Measurements from ENCODE around the gene LTBP1.
A peak's percentile ranks its signal among the peaks of the same experiment; 100 is the strongest.
"Not testable (repeated sequence)": the region's sequence is repeated elsewhere in the genome, so short reads cannot be mapped to it uniquely, and the experiment has no call there.

LTBP1 gene

DNA sequence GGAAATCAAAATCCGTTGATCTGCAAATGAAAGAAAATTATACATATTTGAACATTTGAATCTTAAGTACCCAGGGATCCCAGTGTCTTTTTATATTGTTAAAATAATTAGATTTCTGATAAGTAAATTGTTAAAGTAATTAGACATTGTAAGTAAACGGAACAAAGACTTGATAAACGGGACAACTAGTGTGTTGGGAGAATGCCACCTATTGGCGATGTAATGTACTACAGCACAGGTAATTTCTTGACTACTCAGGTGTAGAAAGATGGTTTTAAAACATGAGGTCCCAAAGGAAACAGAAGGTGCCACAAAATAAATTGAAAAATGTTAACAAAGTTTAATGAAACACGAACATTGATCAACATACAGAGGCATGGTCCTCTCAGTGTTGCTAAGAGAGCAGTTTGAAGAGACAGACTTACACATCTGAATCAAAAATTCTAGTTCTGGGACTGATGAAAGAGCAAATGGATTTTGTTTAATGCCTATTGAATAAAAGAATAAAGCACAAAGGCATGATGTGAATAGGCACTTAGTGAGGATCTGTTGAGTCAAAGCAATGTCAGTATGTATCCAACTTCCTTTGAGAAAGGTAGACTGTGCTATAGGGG is 426.3 kb downstream of the LTBP1 start:
- in situ Hi-C loops (cut with MboI; ENCODE audit: low sequenced_read_pairs): no loop called here

DNA sequence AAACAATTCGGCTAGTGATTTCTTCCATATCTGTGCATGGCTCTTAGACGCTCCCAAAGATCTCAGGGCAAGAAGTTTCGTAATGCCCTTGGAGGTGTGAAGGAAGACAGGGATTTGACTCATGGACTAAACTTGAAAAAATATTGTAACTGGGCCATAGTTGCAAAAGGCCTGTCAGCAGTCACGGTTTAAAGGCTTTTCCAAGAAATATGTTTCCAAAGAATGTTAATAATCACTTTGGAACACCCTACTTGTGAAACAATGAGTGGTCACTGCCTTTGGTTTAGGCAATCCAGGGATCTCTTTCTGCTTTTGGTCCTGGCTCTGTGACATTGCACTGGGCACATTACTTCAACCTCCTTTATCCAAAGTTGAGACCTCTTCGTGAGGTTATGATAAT is 427.2 kb downstream of the LTBP1 start:
- Histone ChIP-seq H3K27me3 (ENCODE audit: low read depth) (no peaks in the 10 kb centered on the region), H3K36me3 (replicated peaks) (no peaks in the 10 kb centered on the region), H3K9me3 (no peaks in the 10 kb centered on the region), H3K4me3 (no peak overlapping the region), H3K4me1 (no peaks in the 10 kb centered on the region)
- DNase-seq (ENCODE audit: low spot score in 2 of 2): no peak
- in situ Hi-C loops (cut with MboI; ENCODE audit: low sequenced_read_pairs): no loop called here

More for the DNA sequence above, 426.3 kb downstream of the LTBP1 start:
- Histone ChIP-seq H3K36me3 (replicated peaks) (no peaks in the 10 kb centered on the region), H3K4me3 (no peak overlapping the region), H3K27me3 (ENCODE audit: low read depth) (no peaks in the 10 kb centered on the region), H3K9me3 (no peaks in the 10 kb centered on the region), H3K4me1 (no peaks in the 10 kb centered on the region)
- DNase-seq (ENCODE audit: low spot score in 2 of 2): peak; percentile 21 to 40

DNA sequence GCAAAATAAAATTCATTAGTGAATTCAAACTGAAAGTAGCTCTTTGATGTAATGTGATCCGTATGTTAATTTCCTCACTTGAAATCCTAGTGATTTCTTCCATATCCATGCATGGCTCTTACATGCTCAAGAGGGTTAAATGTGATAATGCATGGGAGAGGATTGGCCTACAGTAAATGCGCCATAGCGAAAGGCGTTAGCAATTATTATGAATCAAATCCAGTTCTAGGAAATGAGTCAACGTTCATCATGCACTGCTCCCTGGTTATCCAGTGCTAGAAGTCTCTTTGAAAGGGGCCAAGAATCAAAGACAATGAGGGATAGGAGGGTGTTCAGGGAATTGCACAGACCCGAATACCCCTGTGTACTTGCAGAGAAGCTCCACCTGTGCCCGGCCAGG is 428.3 kb downstream of the LTBP1 start:
- in situ Hi-C loops (cut with MboI; ENCODE audit: low sequenced_read_pairs): no loop called here
- H3K27me3 ChIP-seq (ENCODE audit: low read depth): no peaks in the 10 kb centered on the region
- no peak for DNase-seq (ENCODE audit: low spot score in 2 of 2)
- H3K4me3 ChIP-seq: no peak overlapping the region
- H3K4me1 ChIP-seq: no peaks in the 10 kb centered on the region
- no peaks in the 10 kb centered on the region for H3K9me3 ChIP-seq
- no peaks in the 10 kb centered on the region for H3K36me3 ChIP-seq (replicated peaks)

DNA sequence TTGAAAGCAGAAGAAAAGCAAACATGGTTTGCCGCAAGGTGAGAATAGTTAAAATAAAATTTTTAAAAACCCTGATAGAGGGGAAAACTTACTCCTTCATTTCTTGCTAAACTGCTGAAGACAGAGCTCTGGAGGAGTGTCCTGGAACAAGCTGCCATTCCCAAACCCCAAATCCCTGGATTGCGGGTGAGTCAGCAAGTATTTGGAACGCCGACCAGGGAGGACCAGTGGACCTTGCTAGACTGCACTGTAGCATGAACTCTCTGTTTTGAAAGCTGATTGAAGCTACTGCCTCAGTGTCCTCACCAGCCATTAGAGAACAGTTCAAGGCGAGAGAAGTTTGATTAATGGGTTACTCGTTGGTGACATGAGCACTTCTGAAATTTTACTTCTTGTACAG is 430.3 kb downstream of the LTBP1 start:
- in situ Hi-C loops (cut with MboI; ENCODE audit: low sequenced_read_pairs): no loop called here

DNA sequence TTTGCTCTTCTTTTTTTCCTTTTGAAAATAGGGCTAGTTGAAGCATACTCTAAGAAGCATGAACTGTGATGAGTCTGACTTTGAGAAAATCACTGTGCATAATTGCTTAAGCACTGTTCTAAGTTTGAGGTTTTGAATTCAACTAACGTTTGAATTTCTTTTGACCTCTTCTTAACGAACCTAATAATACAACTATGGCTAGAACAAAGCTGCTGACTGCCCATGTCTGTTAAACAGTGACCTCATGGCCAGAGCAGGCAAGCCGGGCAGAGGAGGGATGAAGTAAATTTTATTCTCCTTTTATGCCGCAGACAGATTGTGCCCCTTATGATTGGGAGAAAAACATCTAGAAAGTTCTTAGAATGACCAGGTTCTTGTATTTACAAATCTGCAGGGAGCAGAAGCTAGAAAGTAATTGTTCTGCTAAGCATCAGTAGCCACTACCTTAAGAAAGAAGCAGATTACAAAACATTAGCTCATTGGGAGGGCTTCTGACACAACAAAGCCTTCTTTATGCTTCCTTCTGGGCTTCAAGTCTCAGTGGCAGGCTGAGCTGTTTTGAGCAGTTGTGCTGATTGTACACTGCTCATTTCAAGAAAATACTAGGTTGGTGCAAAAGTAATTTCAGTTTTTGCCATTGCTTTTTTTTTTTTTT is 431.9 kb downstream of the LTBP1 start:
- in situ Hi-C loops (cut with MboI; ENCODE audit: low sequenced_read_pairs): no loop called here
- H3K9me3 ChIP-seq: no peaks in the 10 kb centered on the region
- H3K36me3 ChIP-seq (replicated peaks): no peaks in the 10 kb centered on the region
- H3K4me1 ChIP-seq: no peaks in the 10 kb centered on the region
- no peak for DNase-seq (ENCODE audit: low spot score in 2 of 2)
- H3K27me3 ChIP-seq (ENCODE audit: low read depth): no peaks in the 10 kb centered on the region
- H3K4me3 ChIP-seq: no peak overlapping the region

More for the DNA sequence above, 430.3 kb downstream of the LTBP1 start:
- Histone ChIP-seq H3K4me3 (no peak overlapping the region), H3K36me3 (replicated peaks) (no peaks in the 10 kb centered on the region), H3K27me3 (ENCODE audit: low read depth) (no peaks in the 10 kb centered on the region), H3K9me3 (no peaks in the 10 kb centered on the region), H3K4me1 (no peaks in the 10 kb centered on the region)
- no peak for DNase-seq (ENCODE audit: low spot score in 2 of 2)

DNA sequence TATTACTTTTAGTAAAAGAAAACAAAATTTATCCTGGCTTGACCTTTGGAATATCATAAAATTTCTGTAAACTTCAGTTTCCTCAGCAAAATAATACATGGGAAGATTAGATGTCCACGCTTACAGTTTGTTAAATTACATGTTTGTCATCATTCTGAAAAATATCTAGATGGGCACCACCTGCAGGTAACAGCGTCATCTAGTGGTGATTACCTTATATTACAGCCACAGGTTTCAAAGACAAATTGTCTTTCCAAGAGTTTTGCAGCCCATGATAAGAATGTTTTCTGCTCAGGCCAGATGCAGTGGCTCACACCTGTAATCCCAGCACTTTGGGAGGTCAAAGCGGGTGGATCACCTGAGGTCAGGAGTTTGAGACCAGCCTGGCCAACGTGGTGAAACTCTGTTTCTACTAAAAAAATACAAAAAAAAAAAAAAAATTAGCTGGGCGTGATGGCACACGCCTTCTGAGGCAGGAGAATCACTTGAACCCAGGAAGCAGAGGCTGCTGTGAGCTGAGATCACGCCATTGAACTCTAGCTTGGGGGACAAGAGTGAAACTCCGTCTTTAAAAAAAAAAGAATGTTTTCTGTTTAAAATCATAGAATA is 433.4 kb downstream of the LTBP1 start:
- in situ Hi-C loops (cut with MboI; ENCODE audit: low sequenced_read_pairs): no loop called here
- no peak overlapping the region for H3K4me3 ChIP-seq

DNA sequence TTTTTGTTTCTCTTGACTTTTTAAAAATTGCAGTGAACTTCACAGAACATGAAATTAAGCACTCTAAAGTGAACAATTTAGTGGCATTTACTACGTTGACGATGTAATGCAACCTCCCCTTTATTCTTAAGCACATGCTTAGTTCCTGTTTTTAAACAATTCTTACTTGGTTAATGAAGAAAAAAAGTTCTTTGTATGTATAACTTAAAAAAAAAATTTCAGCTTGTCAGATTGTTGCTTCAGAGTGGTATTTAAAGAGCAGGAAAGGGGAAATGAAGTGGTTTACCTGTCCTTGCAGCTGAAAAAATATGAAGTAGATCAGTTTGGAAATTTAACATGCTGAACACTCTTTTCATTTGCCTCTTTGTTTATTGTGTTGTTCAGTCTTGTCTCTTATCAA is 434.0 kb downstream of the LTBP1 start:
- Histone ChIP-seq H3K27me3 (ENCODE audit: low read depth) (no peaks in the 10 kb centered on the region), H3K4me1 (no peaks in the 10 kb centered on the region), H3K36me3 (replicated peaks) (no peaks in the 10 kb centered on the region), H3K9me3 (no peaks in the 10 kb centered on the region), H3K4me3 (no peak overlapping the region)
- in situ Hi-C loops (cut with MboI; ENCODE audit: low sequenced_read_pairs): no loop called here
- DNase-seq (ENCODE audit: low spot score in 2 of 2): no peak

More for the DNA sequence above, 433.4 kb downstream of the LTBP1 start:
- Histone ChIP-seq H3K36me3 (replicated peaks) (no peaks in the 10 kb centered on the region), H3K4me1 (no peaks in the 10 kb centered on the region), H3K27me3 (ENCODE audit: low read depth) (no peaks in the 10 kb centered on the region), H3K9me3 (no peaks in the 10 kb centered on the region)
- DNase-seq (ENCODE audit: low spot score in 2 of 2): no peak

DNA sequence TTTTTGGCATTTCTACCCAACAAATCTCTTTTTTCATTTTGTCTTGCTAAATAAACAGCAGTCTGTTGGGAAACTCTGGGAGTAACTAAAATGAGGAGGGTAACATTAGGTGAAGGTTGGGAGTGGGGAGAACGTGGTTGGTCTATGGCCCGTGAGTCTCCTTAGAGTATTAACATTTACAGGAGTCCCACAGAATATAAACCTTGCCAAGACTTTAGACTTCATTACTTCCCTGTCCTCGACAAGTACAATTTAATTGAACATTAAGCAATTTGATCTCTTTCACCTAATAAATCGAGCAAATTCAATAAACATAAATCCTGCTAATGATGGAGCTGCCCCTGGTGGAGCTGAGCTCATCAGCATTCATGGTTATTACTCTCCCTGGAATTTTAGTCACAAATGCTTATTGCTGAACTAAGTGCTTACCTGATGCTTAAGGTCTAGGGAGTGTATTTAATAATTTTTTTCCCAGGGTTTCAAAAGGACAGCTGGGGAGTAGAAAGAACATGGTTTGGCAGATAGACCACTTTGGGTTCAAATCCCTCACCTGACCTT is 434.6 kb downstream of the LTBP1 start:
- no peaks in the 10 kb centered on the region for H3K27me3 ChIP-seq (ENCODE audit: low read depth)
- in situ Hi-C loops (cut with MboI; ENCODE audit: low sequenced_read_pairs): no loop called here
- H3K4me1 ChIP-seq: no peaks in the 10 kb centered on the region
- no peaks in the 10 kb centered on the region for H3K9me3 ChIP-seq
- H3K4me3 ChIP-seq: no peak overlapping the region
- H3K36me3 ChIP-seq (replicated peaks): no peaks in the 10 kb centered on the region
- no peak for DNase-seq (ENCODE audit: low spot score in 2 of 2)

DNA sequence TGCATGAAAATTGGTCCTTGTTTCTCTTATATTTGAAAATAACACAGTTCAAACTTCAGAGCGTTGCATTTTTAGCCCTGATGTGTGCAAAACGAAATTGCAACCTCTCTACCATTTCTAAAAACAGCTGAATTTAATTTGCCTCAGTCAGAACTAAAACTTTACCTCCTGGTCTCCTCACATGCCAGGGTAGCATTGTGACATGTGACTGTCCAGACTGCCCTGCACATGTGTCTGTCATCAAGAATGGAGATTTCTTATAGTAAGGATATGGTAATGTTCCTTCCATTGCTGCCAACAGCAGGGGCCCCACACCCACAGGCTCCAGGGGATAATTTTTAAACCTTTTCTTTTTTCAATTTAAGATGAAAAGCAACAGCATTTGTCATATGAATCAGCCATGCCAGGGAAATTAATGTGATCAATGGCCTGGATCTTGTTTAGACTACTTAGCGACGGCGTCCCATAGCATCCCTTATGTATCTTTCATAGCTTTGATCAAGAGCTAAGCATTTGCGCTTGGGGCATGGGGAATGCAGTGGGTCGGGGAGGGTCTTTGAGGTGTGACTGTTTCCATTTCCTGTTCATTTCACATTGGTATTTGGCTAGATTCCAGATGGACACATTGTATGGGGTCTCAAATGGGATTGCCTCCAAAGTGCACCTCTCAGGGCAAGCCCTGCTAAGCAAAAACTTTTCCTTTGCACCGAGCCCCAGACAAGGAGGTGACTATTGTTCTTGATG is 437.3 kb downstream of the LTBP1 start:
- no peak for DNase-seq (ENCODE audit: low spot score in 2 of 2)
- no peaks in the 10 kb centered on the region for H3K27me3 ChIP-seq (ENCODE audit: low read depth)

DNA sequence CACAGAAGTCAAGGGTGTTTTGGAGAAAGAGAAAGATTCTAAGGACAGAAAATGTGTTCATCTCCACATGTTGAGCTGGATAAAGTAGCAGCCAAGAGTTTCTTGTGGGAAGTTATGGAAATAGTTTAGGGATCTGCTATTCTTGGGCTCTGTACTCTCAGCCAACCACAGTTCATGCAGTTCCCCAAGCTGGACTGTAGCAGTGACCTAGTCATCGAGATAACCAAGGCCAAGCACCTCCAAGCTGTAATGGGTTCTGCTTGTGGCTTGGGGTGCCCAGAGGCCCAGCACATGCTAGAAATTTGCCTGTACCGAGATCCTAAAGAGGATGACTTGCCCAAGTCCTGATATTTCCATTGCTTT is 437.8 kb downstream of the LTBP1 start:
- Histone ChIP-seq H3K4me1 (no peaks in the 10 kb centered on the region), H3K4me3 (no peak overlapping the region), H3K27me3 (ENCODE audit: low read depth) (no peaks in the 10 kb centered on the region), H3K9me3 (no peaks in the 10 kb centered on the region), H3K36me3 (replicated peaks) (no peaks in the 10 kb centered on the region)
- in situ Hi-C loops (cut with MboI; ENCODE audit: low sequenced_read_pairs): no loop called here
- no peak for DNase-seq (ENCODE audit: low spot score in 2 of 2)

More for the DNA sequence above, 437.3 kb downstream of the LTBP1 start:
- H3K4me3 ChIP-seq: no peak overlapping the region
- no peaks in the 10 kb centered on the region for H3K9me3 ChIP-seq
- H3K36me3 ChIP-seq (replicated peaks): no peaks in the 10 kb centered on the region
- in situ Hi-C loops (cut with MboI; ENCODE audit: low sequenced_read_pairs): no loop called here
- H3K4me1 ChIP-seq: no peaks in the 10 kb centered on the region

DNA sequence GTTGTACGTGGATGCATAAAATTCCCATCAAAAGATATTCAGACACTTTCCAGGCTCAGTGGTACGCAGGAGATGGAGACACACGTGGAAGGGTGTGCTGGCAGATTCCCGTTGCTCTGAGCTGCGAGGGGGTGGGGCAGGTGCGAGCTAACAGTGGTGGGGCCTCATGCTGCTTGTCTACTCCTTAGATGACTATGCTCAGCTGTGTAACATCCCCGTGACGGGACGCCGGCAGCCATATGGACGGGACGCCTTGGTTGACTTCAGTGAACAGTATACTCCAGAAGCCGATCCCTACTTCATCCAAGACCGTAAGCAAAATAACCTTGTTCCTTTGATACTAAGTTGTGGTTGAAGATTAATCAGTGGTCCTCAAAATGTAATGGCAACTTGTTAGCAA is 442.2 kb downstream of the LTBP1 start:
- DNase-seq (ENCODE audit: low spot score in 2 of 2): no peak
- no peaks in the 10 kb centered on the region for H3K27me3 ChIP-seq (ENCODE audit: low read depth)
- in situ Hi-C loops (cut with MboI; ENCODE audit: low sequenced_read_pairs): no loop called here
- H3K4me1 ChIP-seq: no peaks in the 10 kb centered on the region
- no peaks in the 10 kb centered on the region for H3K36me3 ChIP-seq (replicated peaks)
- no peak overlapping the region for H3K4me3 ChIP-seq
- H3K9me3 ChIP-seq: no peaks in the 10 kb centered on the region

DNA sequence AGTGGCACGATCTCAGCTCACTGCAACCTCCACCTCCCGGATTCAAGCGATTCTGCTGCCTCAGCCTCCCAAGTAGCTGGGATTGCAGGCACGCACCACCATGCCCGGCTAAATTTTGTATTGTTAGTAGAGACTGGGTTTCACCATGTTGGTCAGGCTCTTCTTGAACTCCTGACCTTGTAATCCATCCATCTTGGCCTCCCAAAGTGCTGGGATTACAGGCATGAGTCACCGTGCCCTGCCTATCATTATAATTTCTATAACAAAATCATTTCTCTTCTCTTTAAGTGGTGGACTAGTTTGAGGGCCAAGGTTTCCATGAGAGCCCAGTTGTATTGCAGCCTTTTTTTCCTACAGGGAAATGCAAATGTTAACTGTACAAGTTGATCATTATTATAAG is 442.9 kb downstream of the LTBP1 start:
- H3K4me1 ChIP-seq; H3K9me3 ChIP-seq; in situ Hi-C loops (cut with MboI; ENCODE audit: low sequenced_read_pairs); DNase-seq (ENCODE audit: low spot score in 2 of 2); H3K4me3 ChIP-seq; H3K36me3 ChIP-seq (replicated peaks); H3K27me3 ChIP-seq (ENCODE audit: low read depth): not testable (repeated sequence)

DNA sequence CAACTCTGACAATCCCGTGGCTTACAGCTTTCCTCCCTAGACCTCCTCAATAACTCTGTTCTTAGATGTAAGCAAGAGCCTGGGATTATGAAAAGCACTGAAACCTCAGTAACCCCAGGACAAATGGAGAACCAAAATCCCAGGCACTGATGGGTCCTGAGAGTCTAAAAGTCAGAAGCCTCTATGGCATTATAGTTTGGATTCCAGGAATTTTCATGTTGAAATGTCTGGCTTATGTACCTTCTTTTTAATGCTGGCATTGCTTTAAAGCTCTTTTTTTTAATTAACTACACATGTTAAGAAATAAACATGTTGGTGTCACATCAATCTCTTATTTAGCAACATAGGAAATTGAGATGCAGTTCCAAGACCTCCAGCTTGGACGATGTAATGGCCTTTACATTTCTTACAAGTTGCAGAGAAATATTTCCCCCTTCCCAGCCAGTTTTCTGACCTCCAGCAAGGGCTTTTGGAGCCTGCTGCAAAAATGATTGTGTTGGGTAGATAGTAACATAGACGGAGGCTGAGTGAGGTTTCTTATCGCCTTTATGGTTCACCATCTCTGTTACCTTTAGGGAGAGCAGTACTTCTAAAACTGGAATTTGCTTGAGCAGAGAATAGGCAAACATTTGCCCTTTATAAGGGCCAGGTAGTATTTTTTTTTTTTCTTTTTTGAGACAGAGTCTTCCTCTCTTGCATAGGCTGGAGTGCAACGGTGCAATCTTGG is 444.9 kb downstream of the LTBP1 start:
- no peak overlapping the region for H3K4me3 ChIP-seq
- no peaks in the 10 kb centered on the region for H3K4me1 ChIP-seq
- no peaks in the 10 kb centered on the region for H3K27me3 ChIP-seq (ENCODE audit: low read depth)
- no peak for DNase-seq (ENCODE audit: low spot score in 2 of 2)
- in situ Hi-C loops (cut with MboI; ENCODE audit: low sequenced_read_pairs): no loop called here
- no peaks in the 10 kb centered on the region for H3K9me3 ChIP-seq
- H3K36me3 ChIP-seq (replicated peaks): no peaks in the 10 kb centered on the region

Data from HAP-1 (cell line).